ENCODE results near the gene PROCR. TPM values are rescaled to one million over a fixed set of nuclear protein-coding genes. Genes with fewer than 3 reads are reported as not detected.

The PROCR gene
- total and polyA plus RNA-seq, 9 of the 15 experiments (the other 6 are each of a cell fraction or from before 2014, with no cell fraction given): 1.6 to 7.1 (median 4.0) TPM

DNA sequence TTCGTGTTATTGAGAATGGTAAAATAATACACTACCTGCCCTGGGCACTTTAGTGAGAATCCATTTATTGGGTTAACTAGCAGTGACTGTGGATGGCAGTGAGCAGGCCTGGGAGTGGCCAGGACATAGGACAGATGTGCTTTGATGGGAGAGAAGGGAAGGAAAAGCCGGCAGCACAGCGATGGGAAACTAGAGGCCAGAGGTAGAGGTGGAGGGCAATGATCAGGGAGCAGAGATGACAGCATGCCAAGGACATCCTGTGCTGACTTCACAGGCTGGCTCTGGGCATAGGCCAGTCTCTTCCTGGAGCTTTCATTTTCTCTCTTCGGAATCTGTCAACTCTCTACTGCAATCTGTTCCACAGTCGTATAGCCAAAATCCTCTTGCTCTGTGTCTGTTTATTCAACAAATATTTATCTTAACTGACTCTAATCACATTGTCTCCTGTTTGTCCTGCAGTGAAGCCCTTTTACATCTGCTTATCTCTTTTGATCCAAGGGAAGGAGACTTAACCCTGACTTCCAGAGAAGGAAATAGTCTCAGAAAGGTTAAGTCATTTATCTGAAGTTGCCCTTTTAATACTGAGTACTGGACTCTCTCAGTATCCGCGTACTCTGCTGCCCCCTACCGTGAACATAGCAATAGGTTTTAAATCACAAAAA lies 36.2 kb downstream of the PROCR start (continued):
- TF ChIP-seq ERF (CRISPR knock-in tag; IDR thresholded peaks at IDR 0.05) (no peak), MEF2A (IDR thresholded peaks at IDR 0.05; ENCODE audit: control insufficient read depth, low read depth, low read length) (no peak), ZC3H8 (IDR thresholded peaks at IDR 0.05) (no peak), ZNF24 (IDR thresholded peaks at IDR 0.05) (peak; percentile 37; the same call in 1 of the 2 replicates), JUND (IDR thresholded peaks at IDR 0.05; ENCODE audit: borderline replicate concordance, low read depth, low read length) (peak; percentile 58; the same call in 1 of the 2 replicates), JUND (tag; IDR thresholded peaks at IDR 0.05; ENCODE audit: borderline replicate concordance, low read depth, low read length) (peak; percentile 70; the same call in 2 of the 3 replicates), DDX20 (tag; IDR thresholded peaks at IDR 0.05; ENCODE audit: low read depth) (no peak), RHOXF2B (CRISPR knock-in tag; conservative IDR thresholded peaks at IDR 0.05) (no peak), SMARCB1 (IDR thresholded peaks at IDR 0.05; ENCODE audit: insufficient read length, low read depth) (no peak), TCFL5 (CRISPR knock-in tag; conservative IDR thresholded peaks at IDR 0.05) (no peak), ATF7 (IDR thresholded peaks at IDR 0.05) (peak; percentile 44; the same call in 1 of the 2 replicates), KHSRP (IDR thresholded peaks at IDR 0.05) (no peak), MTA2 (IDR thresholded peaks at IDR 0.05; ENCODE audit: low read depth) (peak; percentile 56; the same call in 1 of the 2 replicates), E2F3 (CRISPR knock-in tag; IDR thresholded peaks at IDR 0.05) (no peak), PHTF2 (CRISPR knock-in tag; IDR thresholded peaks at IDR 0.05) (no peak), PHB2 (IDR thresholded peaks at IDR 0.05; ENCODE audit: low read depth) (no peak), HDAC8 (tag; IDR thresholded peaks at IDR 0.05) (no peak), STAT5A (IDR thresholded peaks at IDR 0.05; ENCODE audit: borderline replicate concordance, low read length) (no peak)
- TF ChIP-seq, protein P1, sequence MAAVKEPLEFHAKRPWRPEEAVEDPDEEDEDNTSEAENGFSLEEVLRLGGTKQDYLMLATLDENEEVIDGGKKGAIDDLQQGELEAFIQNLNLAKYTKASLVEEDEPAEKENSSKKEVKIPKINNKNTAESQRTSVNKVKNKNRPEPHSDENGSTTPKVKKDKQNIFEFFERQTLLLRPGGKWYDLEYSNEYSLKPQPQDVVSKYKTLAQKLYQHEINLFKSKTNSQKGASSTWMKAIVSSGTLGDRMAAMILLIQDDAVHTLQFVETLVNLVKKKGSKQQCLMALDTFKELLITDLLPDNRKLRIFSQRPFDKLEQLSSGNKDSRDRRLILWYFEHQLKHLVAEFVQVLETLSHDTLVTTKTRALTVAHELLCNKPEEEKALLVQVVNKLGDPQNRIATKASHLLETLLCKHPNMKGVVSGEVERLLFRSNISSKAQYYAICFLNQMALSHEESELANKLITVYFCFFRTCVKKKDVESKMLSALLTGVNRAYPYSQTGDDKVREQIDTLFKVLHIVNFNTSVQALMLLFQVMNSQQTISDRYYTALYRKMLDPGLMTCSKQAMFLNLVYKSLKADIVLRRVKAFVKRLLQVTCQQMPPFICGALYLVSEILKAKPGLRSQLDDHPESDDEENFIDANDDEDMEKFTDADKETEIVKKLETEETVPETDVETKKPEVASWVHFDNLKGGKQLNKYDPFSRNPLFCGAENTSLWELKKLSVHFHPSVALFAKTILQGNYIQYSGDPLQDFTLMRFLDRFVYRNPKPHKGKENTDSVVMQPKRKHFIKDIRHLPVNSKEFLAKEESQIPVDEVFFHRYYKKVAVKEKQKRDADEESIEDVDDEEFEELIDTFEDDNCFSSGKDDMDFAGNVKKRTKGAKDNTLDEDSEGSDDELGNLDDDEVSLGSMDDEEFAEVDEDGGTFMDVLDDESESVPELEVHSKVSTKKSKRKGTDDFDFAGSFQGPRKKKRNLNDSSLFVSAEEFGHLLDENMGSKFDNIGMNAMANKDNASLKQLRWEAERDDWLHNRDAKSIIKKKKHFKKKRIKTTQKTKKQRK (IDR thresholded peaks at IDR 0.05; ENCODE audit: borderline replicate concordance, low read depth, low read length): no peak; the same call in 1 of the 2 replicates
- TF ChIP-seq, protein P2, sequence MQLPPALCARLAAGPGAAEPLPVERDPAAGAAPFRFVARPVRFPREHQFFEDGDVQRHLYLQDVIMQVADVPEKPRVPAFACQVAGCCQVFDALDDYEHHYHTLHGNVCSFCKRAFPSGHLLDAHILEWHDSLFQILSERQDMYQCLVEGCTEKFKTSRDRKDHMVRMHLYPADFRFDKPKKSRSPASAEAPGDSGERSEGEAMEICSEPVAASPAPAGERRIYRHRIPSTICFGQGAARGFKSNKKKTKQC (CRISPR knock-in tag; IDR thresholded peaks at IDR 0.05): no peak
- TF ChIP-seq, protein P3, sequence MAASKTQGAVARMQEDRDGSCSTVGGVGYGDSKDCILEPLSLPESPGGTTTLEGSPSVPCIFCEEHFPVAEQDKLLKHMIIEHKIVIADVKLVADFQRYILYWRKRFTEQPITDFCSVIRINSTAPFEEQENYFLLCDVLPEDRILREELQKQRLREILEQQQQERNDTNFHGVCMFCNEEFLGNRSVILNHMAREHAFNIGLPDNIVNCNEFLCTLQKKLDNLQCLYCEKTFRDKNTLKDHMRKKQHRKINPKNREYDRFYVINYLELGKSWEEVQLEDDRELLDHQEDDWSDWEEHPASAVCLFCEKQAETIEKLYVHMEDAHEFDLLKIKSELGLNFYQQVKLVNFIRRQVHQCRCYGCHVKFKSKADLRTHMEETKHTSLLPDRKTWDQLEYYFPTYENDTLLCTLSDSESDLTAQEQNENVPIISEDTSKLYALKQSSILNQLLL (CRISPR knock-in tag; IDR thresholded peaks at IDR 0.05; ENCODE audit: borderline replicate concordance): no peak
- TF ChIP-seq, protein P4, sequence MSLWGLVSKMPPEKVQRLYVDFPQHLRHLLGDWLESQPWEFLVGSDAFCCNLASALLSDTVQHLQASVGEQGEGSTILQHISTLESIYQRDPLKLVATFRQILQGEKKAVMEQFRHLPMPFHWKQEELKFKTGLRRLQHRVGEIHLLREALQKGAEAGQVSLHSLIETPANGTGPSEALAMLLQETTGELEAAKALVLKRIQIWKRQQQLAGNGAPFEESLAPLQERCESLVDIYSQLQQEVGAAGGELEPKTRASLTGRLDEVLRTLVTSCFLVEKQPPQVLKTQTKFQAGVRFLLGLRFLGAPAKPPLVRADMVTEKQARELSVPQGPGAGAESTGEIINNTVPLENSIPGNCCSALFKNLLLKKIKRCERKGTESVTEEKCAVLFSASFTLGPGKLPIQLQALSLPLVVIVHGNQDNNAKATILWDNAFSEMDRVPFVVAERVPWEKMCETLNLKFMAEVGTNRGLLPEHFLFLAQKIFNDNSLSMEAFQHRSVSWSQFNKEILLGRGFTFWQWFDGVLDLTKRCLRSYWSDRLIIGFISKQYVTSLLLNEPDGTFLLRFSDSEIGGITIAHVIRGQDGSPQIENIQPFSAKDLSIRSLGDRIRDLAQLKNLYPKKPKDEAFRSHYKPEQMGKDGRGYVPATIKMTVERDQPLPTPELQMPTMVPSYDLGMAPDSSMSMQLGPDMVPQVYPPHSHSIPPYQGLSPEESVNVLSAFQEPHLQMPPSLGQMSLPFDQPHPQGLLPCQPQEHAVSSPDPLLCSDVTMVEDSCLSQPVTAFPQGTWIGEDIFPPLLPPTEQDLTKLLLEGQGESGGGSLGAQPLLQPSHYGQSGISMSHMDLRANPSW (CRISPR knock-in tag; IDR thresholded peaks at IDR 0.05): no peak
